Measurements from ENCODE around the gene SPDEF.

DNA sequence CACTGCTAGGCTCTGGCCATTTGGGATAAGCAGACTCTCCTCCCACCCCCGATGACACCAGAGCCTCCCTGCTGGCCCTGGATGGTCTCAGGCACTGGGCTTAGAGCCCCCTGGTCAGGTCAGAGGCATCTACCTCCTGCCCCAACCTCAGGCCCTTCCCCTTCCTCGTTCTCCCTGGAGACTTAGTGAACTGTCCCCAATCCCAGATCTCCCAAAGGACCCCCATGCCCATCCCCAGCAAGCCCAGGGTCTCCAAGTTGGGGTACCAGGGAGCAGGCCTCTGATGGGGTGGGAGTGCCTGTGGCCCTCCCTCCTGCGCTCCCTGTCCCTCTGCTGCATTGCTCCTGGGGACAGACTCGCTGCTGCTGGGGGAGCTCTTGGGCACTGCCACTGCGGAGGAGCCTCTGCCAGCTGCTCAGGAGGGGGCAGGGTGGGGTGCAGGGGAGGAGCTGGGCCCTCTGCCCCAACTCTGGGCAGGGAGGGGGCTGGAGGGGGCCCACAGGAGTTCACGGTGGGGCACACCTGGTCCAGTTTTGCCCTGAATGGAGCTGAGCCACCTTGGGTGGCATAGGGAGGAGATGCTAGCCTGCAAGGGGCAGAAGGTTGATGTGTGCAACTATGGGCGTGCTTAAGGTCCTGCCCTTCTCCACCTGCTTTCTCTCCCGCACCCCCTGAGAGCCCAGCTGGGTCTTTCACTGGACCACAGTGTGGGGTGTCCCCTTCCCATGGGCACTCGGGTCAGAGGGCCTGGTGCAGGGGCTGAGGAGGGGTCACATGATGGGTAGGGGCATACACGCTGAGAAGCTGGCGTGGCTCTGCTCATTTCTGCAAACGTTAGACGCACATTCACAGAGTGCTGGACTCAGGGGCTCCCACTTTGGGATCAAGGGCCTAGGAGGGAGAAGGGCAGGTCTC, 40.4 kb downstream of the SPDEF start:
- TF ChIP-seq, protein P1, sequence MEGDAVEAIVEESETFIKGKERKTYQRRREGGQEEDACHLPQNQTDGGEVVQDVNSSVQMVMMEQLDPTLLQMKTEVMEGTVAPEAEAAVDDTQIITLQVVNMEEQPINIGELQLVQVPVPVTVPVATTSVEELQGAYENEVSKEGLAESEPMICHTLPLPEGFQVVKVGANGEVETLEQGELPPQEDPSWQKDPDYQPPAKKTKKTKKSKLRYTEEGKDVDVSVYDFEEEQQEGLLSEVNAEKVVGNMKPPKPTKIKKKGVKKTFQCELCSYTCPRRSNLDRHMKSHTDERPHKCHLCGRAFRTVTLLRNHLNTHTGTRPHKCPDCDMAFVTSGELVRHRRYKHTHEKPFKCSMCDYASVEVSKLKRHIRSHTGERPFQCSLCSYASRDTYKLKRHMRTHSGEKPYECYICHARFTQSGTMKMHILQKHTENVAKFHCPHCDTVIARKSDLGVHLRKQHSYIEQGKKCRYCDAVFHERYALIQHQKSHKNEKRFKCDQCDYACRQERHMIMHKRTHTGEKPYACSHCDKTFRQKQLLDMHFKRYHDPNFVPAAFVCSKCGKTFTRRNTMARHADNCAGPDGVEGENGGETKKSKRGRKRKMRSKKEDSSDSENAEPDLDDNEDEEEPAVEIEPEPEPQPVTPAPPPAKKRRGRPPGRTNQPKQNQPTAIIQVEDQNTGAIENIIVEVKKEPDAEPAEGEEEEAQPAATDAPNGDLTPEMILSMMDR (optimal IDR thresholded peaks at IDR 0.05 in 1 of 3, IDR thresholded peaks at IDR 0.05 in 1 of 3, conservative IDR thresholded peaks at IDR 0.05 in 1 of 3; ENCODE audit: extremely low read depth in 1 of 3, insufficient read depth in 2 of 3, low read length in 3 of 3), result no peak
- no peak for TF ChIP-seq EZH2 (IDR thresholded peaks at IDR 0.05; ENCODE audit: low read length)
